CD4-positive, alpha-beta memory T cell (primary cell): ENCODE results near the gene NMUR2. TPM values are rescaled to one million over a fixed set of nuclear protein-coding genes. Genes with fewer than 3 reads are reported as not detected.

Source experiments
- CTCF ChIA-PET: fragments of 350-600 bp; sonication (Branson Sonifier 250); formaldehyde crosslinking; loops from one replicate; lab custom pipeline; 2021; ENCODE audit warnings: inconsistent platforms; ENCODE audit not compliant: partially characterized antibody; lab: Charles Lee
- POLR2A ChIA-PET: fragments of 350-600 bp; sonication (Branson Sonifier 250); formaldehyde crosslinking; loops from one replicate; lab custom pipeline; 2021; ENCODE audit not compliant: partially characterized antibody; lab: Charles Lee
- DNase-seq, 5 donors: peaks; one replicate each; pipeline versions ENCODE4 v3.0.0 to v3.0.0-alpha.2; 2020 to 2022; ENCODE audit warnings: mixed read lengths in 1 of 5
- H3K27ac ChIP-seq: one replicate; pipeline ENCODE4 v1.7.0; 2013; ENCODE audit warnings: low read depth, low read length
- H3K27me3 ChIP-seq: 2 replicates; pipeline ENCODE4 v1.7.0; 2013; ENCODE audit warnings: mild to moderate bottlenecking, low read length, moderate library complexity; ENCODE audit not compliant: insufficient read depth
- H3K36me3 ChIP-seq: 2 replicates; pipeline ENCODE4 v1.7.0; 2013; ENCODE audit warnings: mild to moderate bottlenecking, low read length, moderate library complexity; ENCODE audit not compliant: insufficient read depth
- H3K4me1 ChIP-seq: 2 replicates; pipeline ENCODE4 v1.7.0; 2013; ENCODE audit warnings: mild to moderate bottlenecking, low read length, moderate library complexity; ENCODE audit not compliant: insufficient read depth
- H3K4me3 ChIP-seq, 2 donors: one replicate each; pipeline ENCODE4 v1.7.0; 2013; ENCODE audit warnings: low read length in 2 of 2, mild to moderate bottlenecking in 1 of 2
- H3K9me3 ChIP-seq, 2 donors: one replicate each; pipeline ENCODE4 v1.7.0; 2013; ENCODE audit warnings: low read length in 2 of 2, control low read depth in 1 of 2; ENCODE audit not compliant: control insufficient read depth in 1 of 2
- H3K27ac Mint-ChIP-seq, 7 donors: one replicate each; pipeline ENCODE4 v1.8.0; 2020 to 2021; ENCODE audit warnings: mixed read lengths in 7 of 7, mild to moderate bottlenecking in 6 of 7, inconsistent platforms in 3 of 7, moderate library complexity in 3 of 7
- H3K27me3 Mint-ChIP-seq, 2 donors: one replicate each; pipeline ENCODE4 v1.8.0; 2020 to 2021; ENCODE audit warnings: mixed read lengths in 2 of 2
- H3K36me3 Mint-ChIP-seq, 2 donors: one replicate each; pipeline ENCODE4 v1.8.0; 2020 to 2021; ENCODE audit warnings: mixed read lengths in 2 of 2, inconsistent platforms in 1 of 2, mild to moderate bottlenecking in 1 of 2
- H3K4me1 Mint-ChIP-seq, 4 donors: one replicate each; pipeline ENCODE4 v1.8.0; 2020 to 2021; ENCODE audit warnings: mixed read lengths in 4 of 4, mild to moderate bottlenecking in 1 of 4
- H3K4me3 Mint-ChIP-seq, 8 donors: one replicate each; pipeline ENCODE4 v1.8.0; 2020 to 2021; ENCODE audit warnings: mixed read lengths in 8 of 8, mild to moderate bottlenecking in 7 of 8, moderate library complexity in 6 of 8, inconsistent platforms in 3 of 8
- H3K9me3 Mint-ChIP-seq, 8 donors: one replicate each; pipeline ENCODE4 v1.8.0; 2020 to 2021; ENCODE audit warnings: mixed read lengths in 8 of 8, mild to moderate bottlenecking in 5 of 8, inconsistent platforms in 3 of 8, moderate library complexity in 1 of 8
- intact Hi-C: fragments of 100-400 bp; cut with micrococcal nuclease; formaldehyde crosslinking; loops from one replicate; pipeline ENCODE4 v1.15.1; 2023
- polyA plus RNA-seq, 2 donors: library from polyadenylated mRNA; unstranded; fragments of 300-500 nt; fragmentation: Illumina TruSeq; gene quantifications; one replicate each; pipeline ENCODE4 v1.2.3, GENCODE V29; 2021
- total RNA-seq, 2 experiments: library from RNA; stranded (reverse); gene quantifications; one replicate each; pipeline ENCODE4 v1.2.3, GENCODE V29; 2021

Gene NMUR2
- total and polyA plus RNA-seq, 4 experiments from 2014 or later = not detected

DNA sequence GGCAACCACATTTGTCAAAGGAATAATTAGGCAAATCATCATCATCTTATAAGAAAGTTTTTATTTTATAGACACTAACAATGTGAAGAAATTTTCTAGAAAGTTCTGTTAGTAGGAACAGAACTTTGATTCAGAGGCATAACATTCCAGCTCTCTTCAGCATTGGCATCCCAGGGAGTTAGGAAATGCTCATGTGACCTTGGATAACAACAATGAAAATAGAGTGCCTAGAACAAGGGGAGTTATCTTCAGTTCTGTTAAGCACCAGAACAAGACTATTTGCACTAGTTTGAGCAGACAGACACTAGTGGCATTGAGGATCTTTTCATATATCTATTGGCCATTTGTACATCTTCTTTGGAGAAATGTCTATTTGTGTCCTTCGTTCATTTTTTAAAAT, 7.0 kb upstream of the NMUR2 start:
- Histone ChIP-seq H3K36me3 (no peaks in the 10 kb centered on the region), H3K4me1 (no peaks in the 10 kb centered on the region), H3K27me3 (no peaks in the 10 kb centered on the region), H3K27ac (no peak overlapping the region), H3K9me3 (no peaks in the 10 kb centered on the region), H3K4me3 (no peak overlapping the region)
- CTCF ChIA-PET = no interaction called here
- peaks cover 3% of the 10 kb centered on the region in 2 donors for H3K27me3 Mint-ChIP-seq
- H3K36me3 Mint-ChIP-seq = no peaks in the 10 kb centered on the region
- intact Hi-C loops = no loop called here
- no peaks in the 10 kb centered on the region for H3K4me1 Mint-ChIP-seq
- H3K4me3 Mint-ChIP-seq = no peak overlapping the region
- H3K9me3 Mint-ChIP-seq = peaks cover 0 to 8% (median 4%) of the 10 kb centered on the region in 8 donors
- POLR2A ChIA-PET = no interaction called here
- H3K27ac Mint-ChIP-seq = no peak overlapping the region
- no peak for DNase-seq

DNA sequence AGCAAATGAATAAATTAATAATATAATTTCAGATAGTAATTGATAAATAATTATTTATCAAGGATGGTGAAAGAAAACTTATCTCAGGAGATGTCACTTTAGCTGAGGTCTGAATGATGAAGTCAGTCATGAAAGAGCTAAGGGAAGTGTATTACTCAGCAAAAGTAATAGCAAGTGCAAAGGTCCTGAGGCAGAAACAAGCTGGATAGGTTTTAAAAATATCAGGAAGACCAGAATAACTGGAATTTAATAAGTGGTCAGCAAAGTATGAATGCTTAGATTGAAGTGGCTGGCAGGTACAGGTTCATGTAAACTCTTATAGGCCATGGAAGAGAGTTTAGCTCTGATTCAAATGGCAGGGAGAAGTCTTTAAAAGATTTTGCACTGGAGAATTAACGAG, 1.0 kb upstream of the NMUR2 start:
- no peaks in the 10 kb centered on the region for H3K4me1 ChIP-seq
- DNase-seq = no peak
- POLR2A ChIA-PET = no interaction called here
- no peaks in the 10 kb centered on the region for H3K36me3 ChIP-seq
- Mint-ChIP-seq H3K9me3 (peaks cover 0 to 3% (median 0%) of the 10 kb centered on the region in 8 donors), H3K4me3 (no peak overlapping the region), H3K4me1 (no peaks in the 10 kb centered on the region), H3K27ac (no peak overlapping the region), H3K36me3 (no peaks in the 10 kb centered on the region), H3K27me3 (peaks cover 0 to 4% of the 10 kb centered on the region in 2 donors)
- CTCF ChIA-PET = no interaction called here
- intact Hi-C loops = no loop called here
- no peaks in the 10 kb centered on the region for H3K9me3 ChIP-seq
- H3K27me3 ChIP-seq = no peaks in the 10 kb centered on the region
- no peak overlapping the region for H3K4me3 ChIP-seq
- no peak overlapping the region for H3K27ac ChIP-seq

DNA sequence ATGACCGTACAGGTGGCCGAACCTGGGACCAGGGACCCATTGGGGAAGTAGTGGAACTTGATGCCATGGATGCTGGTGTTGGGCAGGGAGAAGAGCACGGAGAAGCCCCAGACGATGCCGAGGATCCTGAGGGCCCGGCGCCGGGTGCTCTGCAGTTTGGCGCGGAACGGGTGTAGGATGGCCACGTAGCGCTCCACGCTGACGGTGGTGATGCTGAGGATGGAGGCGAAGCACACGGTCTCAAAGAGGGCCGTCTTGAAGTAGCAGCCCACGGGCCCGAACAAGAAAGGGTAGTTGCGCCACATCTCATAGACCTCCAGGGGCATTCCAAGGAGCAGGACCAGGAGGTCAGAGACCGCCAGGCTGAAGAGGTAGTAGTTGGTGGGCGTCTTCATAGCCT, 585 bp downstream of the NMUR2 start:
- CTCF ChIA-PET = no interaction called here

DNA sequence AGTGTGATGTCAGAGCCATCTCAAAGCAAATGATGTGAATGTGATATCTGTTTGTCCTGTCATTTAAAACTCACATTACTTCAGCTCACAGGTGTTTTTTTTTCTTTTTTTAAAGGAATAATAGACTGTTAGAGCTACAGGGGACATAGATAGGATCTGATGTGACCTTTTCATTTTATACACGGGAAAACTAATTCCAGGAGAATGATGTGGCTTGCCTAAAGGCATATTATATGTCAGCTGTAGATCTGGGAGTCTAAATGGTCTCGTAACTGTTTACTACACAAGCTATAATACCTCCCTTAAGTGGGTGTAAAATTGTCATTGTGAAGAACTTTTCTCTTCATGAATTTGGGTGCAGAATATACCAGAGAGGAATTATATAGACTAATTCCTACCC, 2.0 kb downstream of the NMUR2 start:
- H3K4me1 ChIP-seq = no peaks in the 10 kb centered on the region
- no peaks in the 10 kb centered on the region for H3K9me3 ChIP-seq
- Mint-ChIP-seq H3K4me3 (no peak overlapping the region), H3K4me1 (no peaks in the 10 kb centered on the region), H3K9me3 (no peaks in the 10 kb centered on the region), H3K27me3 (peaks cover 0 to 4% of the 10 kb centered on the region in 2 donors), H3K36me3 (no peaks in the 10 kb centered on the region), H3K27ac (no peak overlapping the region)
- no peaks in the 10 kb centered on the region for H3K27me3 ChIP-seq
- intact Hi-C loops = no loop called here
- DNase-seq = no peak
- H3K36me3 ChIP-seq = no peaks in the 10 kb centered on the region
- ChIA-PET POLR2A (no interaction called here), CTCF (no interaction called here)
- H3K27ac ChIP-seq = no peak overlapping the region
- no peak overlapping the region for H3K4me3 ChIP-seq

More for the DNA sequence above, 585 bp downstream of the NMUR2 start:
- Mint-ChIP-seq H3K27me3 (peaks cover 0 to 4% of the 10 kb centered on the region in 2 donors), H3K27ac (no peak overlapping the region), H3K4me3 (no peak overlapping the region), H3K9me3 (peaks cover 0 to 3% (median 0%) of the 10 kb centered on the region in 8 donors), H3K36me3 (no peaks in the 10 kb centered on the region), H3K4me1 (no peaks in the 10 kb centered on the region)
- Histone ChIP-seq H3K9me3 (no peaks in the 10 kb centered on the region), H3K27ac (no peak overlapping the region), H3K36me3 (no peaks in the 10 kb centered on the region), H3K4me1 (no peaks in the 10 kb centered on the region), H3K4me3 (no peak overlapping the region), H3K27me3 (no peaks in the 10 kb centered on the region)
- no peak for DNase-seq
- POLR2A ChIA-PET = no interaction called here
- intact Hi-C loops = no loop called here

DNA sequence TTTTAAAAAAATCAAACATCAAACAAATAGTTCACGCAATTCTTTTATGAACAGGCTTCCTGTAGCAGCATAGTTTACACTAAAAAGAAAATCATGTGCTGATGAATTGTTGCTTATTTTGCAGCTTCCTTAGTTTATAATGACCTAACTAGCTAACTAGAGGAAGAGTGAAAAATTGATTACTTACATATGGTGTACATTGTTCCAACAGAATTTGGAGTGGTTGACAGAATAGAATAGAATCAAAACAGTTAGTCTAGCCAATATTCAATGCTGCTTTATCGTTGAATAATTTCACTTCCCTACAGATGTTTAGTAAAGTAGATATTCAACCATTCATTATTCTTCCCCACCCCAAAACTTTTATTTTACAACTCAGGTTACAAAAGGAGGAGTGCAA, 4.2 kb downstream of the NMUR2 start:
- Mint-ChIP-seq H3K27me3 (peaks cover 0 to 4% of the 10 kb centered on the region in 2 donors), H3K4me1 (no peaks in the 10 kb centered on the region), H3K27ac (no peak overlapping the region), H3K9me3 (no peaks in the 10 kb centered on the region), H3K36me3 (no peaks in the 10 kb centered on the region), H3K4me3 (no peak overlapping the region)
- intact Hi-C loops = no loop called here
- CTCF ChIA-PET = no interaction called here
- no peaks in the 10 kb centered on the region for H3K36me3 ChIP-seq
- no peaks in the 10 kb centered on the region for H3K9me3 ChIP-seq
- POLR2A ChIA-PET = no interaction called here
- no peaks in the 10 kb centered on the region for H3K27me3 ChIP-seq
- DNase-seq = no peak
- no peak overlapping the region for H3K27ac ChIP-seq
- H3K4me1 ChIP-seq = no peaks in the 10 kb centered on the region
- H3K4me3 ChIP-seq = no peak overlapping the region

DNA sequence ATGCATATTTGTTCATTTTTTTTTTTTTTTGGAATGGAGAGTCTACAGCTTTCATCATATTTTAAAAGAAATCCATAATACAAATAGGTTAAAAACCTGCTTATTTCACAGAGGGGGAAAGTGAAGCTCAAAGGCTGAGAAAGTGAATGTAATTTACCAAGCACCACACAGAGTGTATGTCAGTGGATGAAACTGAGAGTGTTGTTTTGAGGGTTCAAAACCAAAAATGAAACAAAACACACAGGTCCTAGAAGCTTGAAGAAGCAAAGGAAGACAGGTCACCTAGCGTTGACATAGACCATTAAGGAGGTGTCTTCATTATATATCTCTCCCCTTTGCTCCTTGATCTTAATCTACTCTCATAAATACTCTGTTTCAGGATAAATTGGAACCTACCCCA, 7.5 kb downstream of the NMUR2 start:
- POLR2A ChIA-PET = no interaction called here
- Histone ChIP-seq H3K4me1 (no peaks in the 10 kb centered on the region), H3K36me3 (no peaks in the 10 kb centered on the region), H3K9me3 (no peaks in the 10 kb centered on the region), H3K4me3 (no peak overlapping the region), H3K27ac (no peak overlapping the region), H3K27me3 (no peaks in the 10 kb centered on the region)
- no peaks in the 10 kb centered on the region for H3K9me3 Mint-ChIP-seq
- peaks cover 0 to 2% of the 10 kb centered on the region in 2 donors for H3K27me3 Mint-ChIP-seq
- CTCF ChIA-PET = no interaction called here
- intact Hi-C loops = no loop called here
- no peak overlapping the region for H3K27ac Mint-ChIP-seq
- no peaks in the 10 kb centered on the region for H3K36me3 Mint-ChIP-seq
- DNase-seq = no peak
- no peaks in the 10 kb centered on the region for H3K4me1 Mint-ChIP-seq
- H3K4me3 Mint-ChIP-seq = no peak overlapping the region

DNA sequence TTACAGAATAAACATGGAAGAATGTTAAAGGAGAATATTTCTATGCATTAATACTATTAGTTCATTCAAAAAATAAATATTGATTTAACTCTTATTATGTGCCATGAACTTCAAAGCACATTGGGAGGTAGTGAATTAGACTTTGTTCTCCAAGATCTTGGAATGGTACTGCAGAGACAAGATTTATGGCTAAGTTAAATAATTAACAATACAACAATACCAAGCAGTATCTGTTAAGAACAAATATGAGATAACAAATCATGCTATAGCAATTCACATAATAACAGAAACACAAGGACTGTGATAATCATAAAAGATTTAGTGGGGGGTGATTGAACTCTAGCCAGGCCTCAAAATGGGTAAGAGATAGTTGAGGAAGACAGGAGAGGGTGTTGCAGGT, 11.6 kb downstream of the NMUR2 start:
- CTCF ChIA-PET = no interaction called here
- no peak for DNase-seq
- no peaks in the 10 kb centered on the region for H3K36me3 Mint-ChIP-seq
- POLR2A ChIA-PET = no interaction called here
- no peaks in the 10 kb centered on the region for H3K4me1 Mint-ChIP-seq
- peaks cover 0 to 7% (median 1%) of the 10 kb centered on the region in 8 donors for H3K9me3 Mint-ChIP-seq
- Histone ChIP-seq H3K27me3 (no peaks in the 10 kb centered on the region), H3K36me3 (no peaks in the 10 kb centered on the region), H3K9me3 (no peaks in the 10 kb centered on the region), H3K4me1 (no peaks in the 10 kb centered on the region), H3K4me3 (no peak overlapping the region), H3K27ac (no peak overlapping the region)
- no peak overlapping the region for H3K27ac Mint-ChIP-seq
- no peak overlapping the region for H3K4me3 Mint-ChIP-seq
- no peaks in the 10 kb centered on the region for H3K27me3 Mint-ChIP-seq
- intact Hi-C loops = no loop called here
